Ectodermal cell (in vitro differentiated cells): ENCODE measurements around the gene CDCP1.

ENCODE experiments used
- H3K27ac ChIP-seq: 2 replicates; pipeline ENCODE4 v1.7.0; 2013; ENCODE audit warnings: mild to moderate bottlenecking, low read depth, low read length; ENCODE audit not compliant: insufficient read depth, poor library complexity, severe bottlenecking
- H3K27me3 ChIP-seq: 2 replicates; pipeline ENCODE4 v1.7.0; 2013; ENCODE audit warnings: mild to moderate bottlenecking, low read length; ENCODE audit not compliant: insufficient read depth, control insufficient read depth, poor library complexity, severe bottlenecking
- H3K36me3 ChIP-seq: one replicate; pipeline ENCODE4 v1.7.0; 2013; ENCODE audit warnings: low read length; ENCODE audit not compliant: control insufficient read depth, insufficient read depth
- H3K4me1 ChIP-seq: one replicate; pipeline ENCODE4 v1.7.0; 2013; ENCODE audit warnings: low read length; ENCODE audit not compliant: control insufficient read depth, insufficient read depth
- H3K4me3 ChIP-seq: 2 replicates; pipeline ENCODE4 v1.7.0; 2013; ENCODE audit warnings: low read depth, low read length, control low read depth; ENCODE audit not compliant: insufficient read depth
- H3K9me3 ChIP-seq: 2 replicates; pipeline ENCODE4 v1.7.0; 2013; ENCODE audit warnings: mild to moderate bottlenecking, low read length, moderate library complexity; ENCODE audit not compliant: control insufficient read depth
- WGBS, 2 experiments: methylation state at CpG; one replicate each; pipeline ENCODE4 v1.1.7; 2013; ENCODE audit warnings: missing lambda C conversion rate in 2 of 2; 5-methylcytosine and 5-hydroxymethylcytosine counted together

Gene CDCP1

DNA sequence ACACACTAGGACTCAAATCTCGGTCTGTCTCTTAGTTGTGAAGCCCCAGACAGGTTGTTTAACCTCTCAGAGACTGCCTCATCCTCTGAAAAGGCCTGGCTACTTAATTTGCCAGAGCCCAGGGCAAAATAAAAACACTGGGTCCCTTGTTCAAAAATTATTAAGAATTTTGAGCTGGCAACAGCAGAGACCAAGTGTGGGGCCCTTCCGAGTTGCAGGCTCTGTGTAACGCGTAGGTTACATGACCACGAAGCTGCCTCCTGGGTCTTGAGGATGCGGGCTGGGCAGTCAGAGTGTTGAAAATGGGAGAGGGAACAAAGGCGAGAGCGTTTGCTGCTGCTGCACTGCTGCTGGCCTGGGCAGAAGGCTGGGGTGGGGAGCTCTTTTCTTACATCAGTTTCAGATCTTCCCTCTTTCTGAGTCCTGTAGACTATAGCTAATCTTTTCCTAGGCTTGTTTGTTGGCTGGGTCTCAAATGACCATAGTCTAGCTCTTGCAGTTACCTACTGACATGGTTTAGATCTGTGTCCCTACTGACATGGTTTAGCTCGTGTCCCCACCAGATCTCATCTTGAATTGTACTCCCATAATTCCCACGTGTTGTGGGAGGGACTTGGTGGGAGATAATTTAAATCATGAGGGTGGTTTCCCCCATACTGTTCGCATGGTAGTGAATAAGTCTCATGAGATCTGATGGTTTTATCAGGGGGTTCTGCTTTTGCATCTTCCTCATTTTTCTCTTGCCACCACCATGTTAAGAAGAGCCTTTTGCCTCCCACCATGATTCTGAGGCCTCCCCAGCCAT, 70.2 kb downstream of the CDCP1 start:
- H3K27ac ChIP-seq: no peak overlapping the region
- WGBS, 2 experiments: 88% methylated on average over 11 of the region's 11 CpGs
- H3K9me3 ChIP-seq: no peaks in the 10 kb centered on the region
- H3K27me3 ChIP-seq: no peaks in the 10 kb centered on the region
- no peak overlapping the region for H3K4me3 ChIP-seq
- H3K4me1 ChIP-seq: no peaks in the 10 kb centered on the region
- H3K36me3 ChIP-seq: no peaks in the 10 kb centered on the region

DNA sequence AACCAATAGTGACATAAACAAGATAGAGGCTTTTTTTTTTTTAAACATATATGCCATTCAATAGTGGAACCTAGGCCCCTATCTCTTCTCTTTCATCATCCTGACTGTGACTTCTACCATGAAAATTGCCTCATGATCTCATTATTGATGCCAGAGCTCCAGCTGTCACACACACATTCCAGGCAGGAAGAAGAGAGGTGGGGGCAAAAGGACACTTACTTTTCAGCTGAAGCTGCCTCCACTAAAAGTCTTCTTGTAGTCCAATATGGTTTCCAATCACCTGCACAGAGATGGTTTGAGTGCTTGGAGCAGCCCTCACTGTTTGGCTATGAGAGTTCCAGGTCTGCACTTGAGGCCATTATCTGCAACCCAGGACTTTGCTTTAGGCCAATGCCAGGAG, 75.1 kb downstream of the CDCP1 start:
- Histone ChIP-seq H3K9me3 (no peaks in the 10 kb centered on the region), H3K4me3 (no peak overlapping the region), H3K27ac (no peak overlapping the region), H3K4me1 (no peaks in the 10 kb centered on the region), H3K27me3 (no peaks in the 10 kb centered on the region), H3K36me3 (no peaks in the 10 kb centered on the region)

DNA sequence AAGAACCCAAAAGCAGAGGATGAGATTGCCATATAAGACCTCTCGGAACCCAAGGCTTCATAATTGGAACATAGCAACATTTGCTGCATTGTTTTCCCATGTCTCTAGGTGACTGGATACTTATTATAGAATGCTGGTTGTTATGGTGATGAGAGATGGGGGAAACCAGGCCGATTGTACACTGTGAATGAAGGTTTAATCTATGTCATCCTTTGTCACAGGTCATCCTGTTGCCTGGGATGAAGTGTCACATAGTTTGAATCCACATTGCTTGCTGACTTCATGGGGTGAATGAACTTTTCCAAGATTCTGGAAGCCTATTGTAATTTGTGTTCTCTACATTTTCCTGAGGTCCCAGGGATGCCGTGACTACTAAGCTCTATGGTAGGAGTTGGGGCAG, 78.2 kb downstream of the CDCP1 start:
- Histone ChIP-seq H3K4me3 (no peak overlapping the region), H3K27me3 (no peaks in the 10 kb centered on the region), H3K4me1 (no peaks in the 10 kb centered on the region), H3K27ac (no peak overlapping the region), H3K9me3 (no peaks in the 10 kb centered on the region), H3K36me3 (no peaks in the 10 kb centered on the region)
- WGBS, 2 experiments: 89 to 93% methylated on average over 3 of the region's 3 CpGs

DNA sequence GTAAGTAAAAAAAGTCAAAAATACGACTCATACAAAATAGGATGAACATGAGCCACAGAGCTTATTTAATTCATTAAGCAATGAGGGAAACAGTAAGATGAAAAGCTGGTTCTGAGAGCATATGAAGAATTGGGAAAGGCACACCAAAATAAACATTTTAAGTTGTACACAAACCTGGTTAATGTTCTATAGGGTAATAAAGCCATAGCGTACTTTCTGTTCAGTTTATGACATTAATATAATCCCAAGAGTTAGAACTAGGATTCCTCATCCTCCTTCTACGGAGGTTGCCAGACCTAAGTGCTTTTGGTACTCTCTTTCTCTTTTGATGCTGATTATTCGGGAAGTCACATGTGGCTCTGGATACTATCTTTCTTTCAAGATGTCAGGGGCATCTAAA, 78.7 kb downstream of the CDCP1 start:
- WGBS, 2 experiments: 90 to 100% methylated on average over 3 of the region's 4 CpGs
- Histone ChIP-seq H3K9me3 (no peaks in the 10 kb centered on the region), H3K27ac (no peak overlapping the region), H3K4me3 (no peak overlapping the region), H3K36me3 (no peaks in the 10 kb centered on the region), H3K4me1 (no peaks in the 10 kb centered on the region), H3K27me3 (no peaks in the 10 kb centered on the region)

DNA sequence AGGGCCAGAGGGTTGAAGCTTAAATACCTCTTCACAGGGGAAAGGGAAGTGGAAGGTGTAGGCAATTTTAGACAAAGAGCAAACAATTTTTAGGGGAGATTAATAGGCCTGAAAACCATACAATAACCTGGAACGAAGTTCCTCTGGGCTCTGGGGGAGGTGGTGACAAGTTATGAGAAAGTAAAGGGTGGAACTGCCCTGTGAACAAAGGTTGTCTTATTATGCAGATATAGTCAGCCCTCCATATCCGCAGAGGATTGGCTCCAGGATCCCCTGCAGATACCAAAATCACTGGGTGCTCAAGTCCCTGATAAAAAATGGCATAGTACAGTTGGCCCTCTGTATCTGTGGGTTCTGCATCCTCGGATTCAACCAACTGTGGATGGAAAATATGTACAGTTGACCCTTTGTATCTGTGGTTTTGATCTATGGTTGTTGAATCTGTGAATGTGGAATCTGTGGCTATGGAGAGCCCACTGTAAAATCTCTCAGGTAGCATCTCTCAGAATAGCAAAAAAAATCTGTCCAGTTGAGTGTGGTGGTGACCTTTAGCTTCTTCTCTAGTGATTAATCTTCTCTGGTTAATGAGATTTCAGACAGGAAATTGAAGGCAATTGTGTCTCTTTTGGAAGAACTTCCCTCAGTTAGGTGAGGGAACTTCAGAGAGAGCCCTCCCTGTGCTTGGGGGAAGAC, 79.9 kb downstream of the CDCP1 start:
- Histone ChIP-seq H3K4me3 (no peak overlapping the region), H3K27ac (no peak overlapping the region), H3K36me3 (no peaks in the 10 kb centered on the region), H3K27me3 (no peaks in the 10 kb centered on the region), H3K9me3 (no peaks in the 10 kb centered on the region), H3K4me1 (no peaks in the 10 kb centered on the region)
- 85% methylated on average over 3 of the region's 3 CpGs for WGBS, 2 experiments

DNA sequence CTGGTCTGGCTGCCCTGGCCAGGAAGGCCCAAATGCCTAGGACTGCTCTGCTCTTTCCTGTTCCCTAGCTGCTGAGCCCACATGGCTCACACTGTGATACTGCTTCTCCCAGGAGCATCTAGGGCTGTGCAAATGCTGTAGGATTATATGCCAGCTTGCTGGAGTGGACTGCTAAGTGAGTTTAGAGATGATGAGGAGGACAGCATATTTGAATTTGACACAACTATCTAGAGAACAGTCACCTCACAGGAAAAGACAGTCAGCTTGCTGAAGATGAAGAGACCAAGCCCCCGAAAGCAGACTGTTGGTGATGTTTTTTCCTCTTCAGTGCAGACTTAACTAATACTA, 80.8 kb downstream of the CDCP1 start:
- 80 to 86% methylated on average over 1 of the region's 1 CpG for WGBS, 2 experiments
- Histone ChIP-seq H3K4me1 (peaks cover 7% of the 10 kb centered on the region), H3K27me3 (no peaks in the 10 kb centered on the region), H3K9me3 (no peaks in the 10 kb centered on the region), H3K27ac (no peak overlapping the region), H3K36me3 (no peaks in the 10 kb centered on the region), H3K4me3 (no peak overlapping the region)

DNA sequence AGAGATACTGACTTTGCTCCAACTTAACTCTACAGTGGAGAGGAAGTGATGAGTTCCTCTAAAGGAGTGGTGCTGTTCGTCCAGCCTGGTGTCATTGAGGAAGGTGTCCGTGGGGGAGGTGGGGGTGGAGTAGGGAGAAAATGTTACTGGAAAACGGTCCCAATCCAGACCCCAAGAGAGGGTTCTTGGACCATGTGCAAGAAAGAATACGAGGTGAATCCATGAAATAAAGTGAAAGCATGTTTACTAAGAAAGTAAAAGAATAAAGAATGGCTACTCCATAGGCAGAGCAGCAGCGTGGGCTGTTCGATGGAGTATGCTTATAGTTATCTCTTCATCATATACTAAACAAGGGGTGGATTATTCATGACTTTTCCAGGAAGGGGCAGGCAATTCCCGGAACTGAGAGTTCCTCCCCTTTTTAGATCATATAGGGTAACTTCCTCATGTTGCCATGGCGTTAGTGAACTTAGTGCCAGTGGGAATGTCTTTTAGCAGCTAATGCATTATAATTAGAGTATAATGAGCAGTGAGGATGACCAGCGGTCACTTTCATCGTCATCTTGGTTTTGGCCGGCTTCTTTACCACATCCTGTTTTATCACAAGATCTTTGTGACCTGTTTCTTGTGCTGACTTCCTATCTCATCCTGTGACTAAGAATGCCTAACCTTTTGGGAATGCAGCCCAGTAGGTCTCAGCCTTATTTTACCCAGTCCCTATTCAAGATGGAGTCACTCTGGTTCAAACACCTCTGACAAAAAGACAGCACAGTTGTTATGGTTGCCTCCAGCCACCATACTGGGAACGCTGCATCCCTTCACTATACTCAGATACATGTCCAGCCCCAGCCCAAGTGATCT, 81.4 kb downstream of the CDCP1 start:
- WGBS, 2 experiments: 90 to 91% methylated on average over 11 to 12 of the region's 12 CpGs
- no peak overlapping the region for H3K27ac ChIP-seq

DNA sequence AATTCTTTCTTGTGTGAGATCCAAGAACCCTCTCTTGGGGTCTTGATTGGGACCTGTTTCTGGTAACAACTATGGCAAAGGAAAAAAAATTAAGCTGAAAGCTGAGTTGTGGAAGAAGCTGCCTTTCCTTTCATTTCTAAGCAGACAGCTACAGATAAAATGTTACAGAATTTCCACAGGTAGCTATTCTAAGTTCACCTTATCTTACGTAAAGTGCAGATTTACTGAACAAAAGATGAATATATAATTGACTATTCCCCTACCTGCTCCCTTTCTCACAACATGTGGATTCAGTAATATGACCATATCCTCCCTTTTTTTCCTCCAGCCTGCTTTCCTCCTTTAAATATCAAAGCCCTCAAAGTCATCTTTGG, 83.5 kb downstream of the CDCP1 start:
- H3K4me1 ChIP-seq: peaks cover 11% of the 10 kb centered on the region

More for the DNA sequence above, 81.4 kb downstream of the CDCP1 start:
- Histone ChIP-seq H3K36me3 (no peaks in the 10 kb centered on the region), H3K9me3 (no peaks in the 10 kb centered on the region), H3K4me3 (no peak overlapping the region), H3K27me3 (no peaks in the 10 kb centered on the region), H3K4me1 (peaks cover 11% of the 10 kb centered on the region)

DNA sequence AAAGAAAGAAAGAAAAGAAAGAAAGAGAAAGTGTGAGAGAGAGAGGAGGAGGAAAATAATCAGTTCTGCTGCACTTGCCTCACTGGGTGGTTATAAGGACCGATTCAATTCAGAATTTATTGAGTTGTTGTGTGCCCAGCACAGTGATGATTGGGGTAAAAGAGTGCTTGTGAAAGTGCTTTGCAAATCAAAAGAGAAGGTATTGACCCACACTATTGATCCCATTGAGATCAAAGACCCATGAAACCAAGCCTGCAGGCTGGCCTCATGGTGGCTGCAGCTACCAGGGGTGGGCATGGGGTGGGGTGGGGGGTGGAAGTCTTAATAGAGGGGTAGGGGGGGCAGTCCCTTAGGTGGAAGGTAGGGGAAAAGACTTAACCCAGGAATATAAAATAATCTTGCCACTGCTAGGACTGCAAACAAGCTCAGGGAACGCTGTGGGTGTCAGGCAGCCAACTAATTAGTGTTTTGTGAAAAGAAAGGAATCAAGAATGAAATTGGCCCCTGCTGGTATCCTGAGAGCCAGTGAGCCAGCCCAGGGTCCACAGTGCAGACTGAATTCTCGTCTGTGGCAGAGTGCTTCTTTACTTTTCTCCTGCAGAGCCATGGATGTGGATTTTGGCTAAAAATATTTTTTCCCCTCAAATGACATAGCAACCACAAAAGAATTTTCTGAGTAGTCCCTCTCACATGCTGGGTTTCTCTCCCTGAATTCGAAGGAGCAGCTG, 85.8 kb downstream of the CDCP1 start:
- H3K4me3 ChIP-seq: no peak overlapping the region
- no peaks in the 10 kb centered on the region for H3K36me3 ChIP-seq
- H3K27ac ChIP-seq: no peak overlapping the region
- H3K9me3 ChIP-seq: no peaks in the 10 kb centered on the region
- H3K4me1 ChIP-seq: peaks cover 11% of the 10 kb centered on the region
- H3K27me3 ChIP-seq: peaks cover 3% of the 10 kb centered on the region
- WGBS, 2 experiments: 13% methylated on average over 4 of the region's 4 CpGs

More for the DNA sequence above, 83.5 kb downstream of the CDCP1 start:
- no peaks in the 10 kb centered on the region for H3K9me3 ChIP-seq
- no peak overlapping the region for H3K27ac ChIP-seq
- H3K36me3 ChIP-seq: no peaks in the 10 kb centered on the region
- H3K27me3 ChIP-seq: peaks cover under 1% of the 10 kb centered on the region
- H3K4me3 ChIP-seq: no peak overlapping the region
- WGBS, 2 experiments: 90 to 100% methylated on average over 1 of the region's 1 CpG
